MM.1S (cell line): ENCODE data around the gene GALP.

Experiments
- DNase-seq: peaks from one replicate; pipeline ENCODE4 v3.0.0-alpha.2; 2015
- H2AFZ ChIP-seq: fragments of 300-600 bp; sonication (generic); 2 replicates; pipeline ENCODE4 v1.6.0; 2016; ENCODE audit warnings: antibody characterized with exemption, low read length
- H3F3A ChIP-seq: fragments of 300-600 bp; sonication (generic); 2 replicates; pipeline ENCODE4 v1.6.1; 2016; ENCODE audit warnings: mild to moderate bottlenecking, antibody characterized with exemption, low read length, moderate library complexity, mixed read lengths; ENCODE audit not compliant: insufficient read depth
- H3K27ac ChIP-seq: fragments of 300-600 bp; sonication (generic); 2 replicates; pipeline ENCODE4 v1.5.1; 2016; ENCODE audit warnings: mild to moderate bottlenecking, low read length
- H3K27me3 ChIP-seq: fragments of 300-600 bp; sonication (generic); replicated peaks from 2 replicates; pipeline ENCODE4 v1.6.0; 2016; ENCODE audit warnings: low read length; ENCODE audit not compliant: insufficient read depth
- H3K36me3 ChIP-seq: fragments of 300-600 bp; sonication (generic); replicated peaks from 2 replicates; pipeline ENCODE4 v1.6.1; 2016; ENCODE audit warnings: mild to moderate bottlenecking, low read length, mixed read lengths; ENCODE audit not compliant: insufficient read depth
- H3K4me1 ChIP-seq: fragments of 300-600 bp; sonication (generic); 2 replicates; pipeline ENCODE4 v1.6.1; 2016; ENCODE audit warnings: low read length, mixed read lengths
- H3K4me2 ChIP-seq: fragments of 300-600 bp; sonication (generic); 2 replicates; pipeline ENCODE4 v1.6.0; 2016; ENCODE audit warnings: low read depth, low read length
- H3K4me3 ChIP-seq: fragments of 300-600 bp; sonication (generic); 2 replicates; pipeline ENCODE4 v1.5.1; 2016; ENCODE audit warnings: low read length, mixed read lengths
- H3K79me2 ChIP-seq: fragments of 300-600 bp; sonication (generic); 2 replicates; pipeline ENCODE4 v1.6.1; 2016; ENCODE audit warnings: mixed run types, low read length, mixed read lengths
- H3K9ac ChIP-seq: fragments of 300-600 bp; sonication (generic); 2 replicates; pipeline ENCODE4 v1.6.1; 2016; ENCODE audit warnings: low read length, mixed read lengths
- H3K9me2 ChIP-seq: fragments of 300-600 bp; sonication (generic); replicated peaks from 2 replicates; pipeline ENCODE4 v1.6.1; 2016; ENCODE audit warnings: mild to moderate bottlenecking, low read length, mixed read lengths; ENCODE audit not compliant: insufficient read depth
- H3K9me3 ChIP-seq: fragments of 300-600 bp; sonication (generic); replicated peaks from 2 replicates; pipeline ENCODE4 v1.6.1; 2016; ENCODE audit warnings: mild to moderate bottlenecking, low read length, mixed read lengths; ENCODE audit not compliant: insufficient read depth
- H4K20me1 ChIP-seq: fragments of 300-600 bp; sonication (generic); 2 replicates; pipeline ENCODE4 v1.6.1; 2016; ENCODE audit warnings: mild to moderate bottlenecking, low read length, moderate library complexity, mixed read lengths; ENCODE audit not compliant: insufficient read depth
- EZH2 ChIP-seq: fragments of 300-600 bp; sonication (generic); optimal IDR thresholded peaks from 2 replicates; pipeline ENCODE3; 2017; ENCODE audit warnings: low read depth, mild to moderate bottlenecking, antibody characterized with exemption, low read length, mixed read lengths
- EZH2phosphoT487 ChIP-seq: fragments of 300-600 bp; sonication (generic); IDR thresholded peaks from 2 replicates; pipeline ENCODE4 v1.6.1; 2018; ENCODE audit warnings: antibody characterized with exemption, low read length
- TF ChIP-seq, protein P1 (sequence below): fragments of 300-600 bp; sonication (generic); IDR thresholded peaks from 2 replicates; pipeline ENCODE4 v1.5.1; 2016; ENCODE audit warnings: antibody characterized with exemption, low read length, mixed read lengths

Gene GALP

DNA sequence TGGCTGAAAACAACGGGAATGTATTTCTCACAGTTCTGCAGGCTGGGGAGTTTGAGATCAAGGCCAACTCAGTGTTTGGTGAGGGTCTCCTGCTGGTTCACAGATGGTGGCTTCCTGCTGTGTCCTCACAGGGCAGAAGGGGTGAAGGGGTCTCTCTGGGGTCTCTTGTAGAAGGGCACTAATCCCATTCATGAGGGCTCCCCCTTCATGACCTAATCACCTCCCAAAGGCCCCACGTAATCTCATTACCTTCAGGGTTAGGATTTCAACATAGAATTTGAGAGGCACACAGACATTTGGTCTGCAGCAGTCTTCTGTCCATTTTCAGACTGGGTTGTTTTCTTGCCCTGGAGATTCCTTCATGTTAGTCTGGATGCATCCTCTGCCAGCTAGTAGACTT lies 23.2 kb upstream of the GALP start:
- Histone ChIP-seq H3K9me2 (no peaks in the 10 kb centered on the region), H3K4me3 (no peak overlapping the region), H3K79me2 (peaks cover 12% of the 10 kb centered on the region), H2AFZ (no peak overlapping the region), H3K27me3 (no peaks in the 10 kb centered on the region), H4K20me1 (no peaks in the 10 kb centered on the region), H3K9ac (no peak overlapping the region), H3K4me2 (no peak overlapping the region), H3K36me3 (no peaks in the 10 kb centered on the region), H3K9me3 (no peaks in the 10 kb centered on the region), H3K27ac (no peak overlapping the region), H3F3A (no peaks in the 10 kb centered on the region), H3K4me1 (no peaks in the 10 kb centered on the region)
- DNase-seq = no peak
- TF ChIP-seq, protein P1, sequence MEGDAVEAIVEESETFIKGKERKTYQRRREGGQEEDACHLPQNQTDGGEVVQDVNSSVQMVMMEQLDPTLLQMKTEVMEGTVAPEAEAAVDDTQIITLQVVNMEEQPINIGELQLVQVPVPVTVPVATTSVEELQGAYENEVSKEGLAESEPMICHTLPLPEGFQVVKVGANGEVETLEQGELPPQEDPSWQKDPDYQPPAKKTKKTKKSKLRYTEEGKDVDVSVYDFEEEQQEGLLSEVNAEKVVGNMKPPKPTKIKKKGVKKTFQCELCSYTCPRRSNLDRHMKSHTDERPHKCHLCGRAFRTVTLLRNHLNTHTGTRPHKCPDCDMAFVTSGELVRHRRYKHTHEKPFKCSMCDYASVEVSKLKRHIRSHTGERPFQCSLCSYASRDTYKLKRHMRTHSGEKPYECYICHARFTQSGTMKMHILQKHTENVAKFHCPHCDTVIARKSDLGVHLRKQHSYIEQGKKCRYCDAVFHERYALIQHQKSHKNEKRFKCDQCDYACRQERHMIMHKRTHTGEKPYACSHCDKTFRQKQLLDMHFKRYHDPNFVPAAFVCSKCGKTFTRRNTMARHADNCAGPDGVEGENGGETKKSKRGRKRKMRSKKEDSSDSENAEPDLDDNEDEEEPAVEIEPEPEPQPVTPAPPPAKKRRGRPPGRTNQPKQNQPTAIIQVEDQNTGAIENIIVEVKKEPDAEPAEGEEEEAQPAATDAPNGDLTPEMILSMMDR = no peak
- TF ChIP-seq EZH2phosphoT487 = no peak
- no peak for TF ChIP-seq EZH2

DNA sequence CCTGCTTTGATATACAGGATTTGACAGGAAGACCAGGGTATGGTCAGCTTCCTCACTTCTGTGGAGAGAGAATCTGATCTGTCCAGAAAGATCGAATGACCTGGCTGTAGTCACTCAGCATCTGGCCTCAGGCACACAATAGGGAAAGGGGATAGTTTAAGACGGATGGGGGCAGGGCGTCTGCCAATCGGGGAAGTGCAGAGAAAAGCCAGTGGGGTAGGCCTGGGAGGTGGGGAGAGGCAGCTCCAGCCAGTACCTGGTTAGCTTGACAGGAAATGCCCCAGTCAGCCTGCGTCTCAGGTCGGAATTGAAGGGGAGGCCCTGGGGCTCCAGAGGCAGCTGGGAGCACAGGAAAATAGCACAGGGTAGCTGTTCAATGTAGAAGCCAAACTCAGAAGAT lies 22.3 kb upstream of the GALP start:
- no peaks in the 10 kb centered on the region for H3K9me2 ChIP-seq
- H3K4me3 ChIP-seq = no peak overlapping the region
- no peaks in the 10 kb centered on the region for H3K27me3 ChIP-seq
- no peaks in the 10 kb centered on the region for H3F3A ChIP-seq
- peaks cover 12% of the 10 kb centered on the region for H3K79me2 ChIP-seq
- H4K20me1 ChIP-seq = no peaks in the 10 kb centered on the region
- H3K36me3 ChIP-seq = no peaks in the 10 kb centered on the region
- H3K4me2 ChIP-seq = no peak overlapping the region
- no peaks in the 10 kb centered on the region for H3K9me3 ChIP-seq
- H3K4me1 ChIP-seq = no peaks in the 10 kb centered on the region
- DNase-seq = no peak
- TF ChIP-seq EZH2 = no peak
- TF ChIP-seq EZH2phosphoT487 = no peak
- TF ChIP-seq, protein P1 = no peak
- H3K27ac ChIP-seq = no peak overlapping the region
- no peak overlapping the region for H2AFZ ChIP-seq
- H3K9ac ChIP-seq = no peak overlapping the region

DNA sequence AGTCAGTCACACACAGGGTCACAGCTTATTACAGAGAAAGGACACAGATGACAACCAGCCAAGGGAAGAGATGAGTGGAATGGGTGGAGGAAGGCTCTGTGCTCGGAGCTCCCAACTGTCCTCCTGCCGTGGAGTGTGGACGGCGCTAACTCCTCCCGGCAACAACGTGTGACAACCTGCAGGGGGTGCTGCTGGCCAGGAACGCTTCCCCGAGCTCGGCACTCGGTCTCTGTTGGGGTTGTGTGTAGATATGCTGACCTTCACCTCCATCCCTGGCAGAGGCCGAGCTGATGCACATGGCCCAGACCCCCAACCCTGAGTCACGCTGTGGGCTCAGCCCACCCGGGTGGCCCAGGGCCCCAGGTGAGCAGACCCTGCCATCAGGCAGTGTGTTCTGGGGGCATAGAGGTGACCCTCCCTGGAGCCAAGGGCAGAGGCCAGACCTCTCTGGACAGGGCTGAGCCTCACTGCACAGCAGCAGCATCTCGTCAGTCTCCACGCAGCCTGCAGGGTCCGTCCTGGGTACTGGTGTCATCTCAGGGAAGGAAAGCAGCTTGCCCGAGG lies 20.6 kb upstream of the GALP start:
- Histone ChIP-seq H3K9me2 (no peaks in the 10 kb centered on the region), H3K27ac (no peak overlapping the region), H3K9ac (no peak overlapping the region), H3K9me3 (no peaks in the 10 kb centered on the region), H3K4me2 (no peak overlapping the region), H3K4me3 (no peak overlapping the region), H3K4me1 (no peaks in the 10 kb centered on the region), H3F3A (no peaks in the 10 kb centered on the region), H2AFZ (no peak overlapping the region), H3K36me3 (no peaks in the 10 kb centered on the region), H3K79me2 (peaks cover 7% of the 10 kb centered on the region), H4K20me1 (no peaks in the 10 kb centered on the region), H3K27me3 (no peaks in the 10 kb centered on the region)
- DNase-seq = no peak
- TF ChIP-seq EZH2 (no peak), EZH2phosphoT487 (no peak)
- TF ChIP-seq, protein P1 = 0 out of 2 replicates have a peak, but pooled peaks have one; percentile 12
